Measurements from ENCODE around the gene GNAI3.

DNA sequence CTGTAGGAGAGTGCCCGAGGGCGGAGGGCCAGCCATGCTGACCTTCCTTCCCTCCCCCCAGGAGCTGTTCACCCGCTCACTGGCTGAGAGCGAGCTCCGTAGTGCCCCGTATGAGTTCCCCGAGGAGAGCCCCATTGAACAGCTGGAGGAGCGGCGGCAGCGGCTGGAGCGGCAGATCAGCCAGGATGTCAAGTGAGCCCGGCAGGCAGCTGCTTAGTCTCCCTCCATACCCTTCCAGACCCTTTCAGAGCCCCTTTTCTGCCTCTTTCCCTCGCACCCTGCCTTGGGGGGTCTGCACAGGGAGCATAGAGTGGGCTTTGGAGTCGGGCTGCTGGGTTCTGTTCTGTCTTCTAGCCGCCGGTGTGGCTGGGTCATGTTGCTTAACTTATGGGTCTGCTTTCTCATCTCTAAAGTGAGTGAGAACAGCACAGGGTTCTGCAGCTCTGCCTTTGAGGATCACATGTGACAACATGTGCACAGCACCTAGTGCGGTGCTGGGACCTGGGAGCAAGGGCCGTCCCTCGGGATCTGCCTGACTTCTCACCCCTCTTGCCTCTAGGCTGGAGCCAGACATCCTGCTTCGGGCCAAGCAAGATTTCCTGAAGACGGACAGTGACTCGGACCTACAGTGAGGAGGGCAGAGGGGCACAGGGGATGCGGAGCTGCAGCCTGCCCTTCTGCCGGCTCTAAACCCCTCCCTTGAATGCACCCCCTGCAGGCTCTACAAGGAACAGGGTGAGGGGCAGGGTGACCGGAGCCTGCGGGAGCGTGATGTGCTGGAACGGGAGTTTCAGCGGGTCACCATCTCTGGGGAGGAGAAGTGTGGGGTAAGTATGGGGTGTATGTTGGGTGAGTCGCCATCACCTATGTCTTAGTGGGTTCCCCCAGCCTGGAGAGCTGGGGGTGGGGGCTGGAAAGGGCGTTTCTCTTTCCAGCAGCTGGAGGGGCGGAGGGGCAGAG lies 77.5 kb downstream of the GNAI3 start:
- TF ChIP-seq POLR2A (IDR thresholded peaks at IDR 0.05; ENCODE audit: low read length), result no peak
- TF ChIP-seq GATA1 (IDR thresholded peaks at IDR 0.05; ENCODE audit: low read depth, low read length), result no peak
